GM18517 (cell line): Measurements from ENCODE around the gene SAMD1.
"Not testable (repeated sequence)": the region's sequence is repeated elsewhere in the genome, so short reads cannot be mapped to it uniquely, and the experiment has no call there.

Experiments used
- ATAC-seq: cut with Tn5 transposase; IDR thresholded peaks from one replicate; pipeline ENCODE4 v1.9.1; 2021; ENCODE audit warnings: mild to moderate bottlenecking, moderate library complexity; ENCODE audit not compliant: unreplicated experiment

The SAMD1 gene

DNA sequence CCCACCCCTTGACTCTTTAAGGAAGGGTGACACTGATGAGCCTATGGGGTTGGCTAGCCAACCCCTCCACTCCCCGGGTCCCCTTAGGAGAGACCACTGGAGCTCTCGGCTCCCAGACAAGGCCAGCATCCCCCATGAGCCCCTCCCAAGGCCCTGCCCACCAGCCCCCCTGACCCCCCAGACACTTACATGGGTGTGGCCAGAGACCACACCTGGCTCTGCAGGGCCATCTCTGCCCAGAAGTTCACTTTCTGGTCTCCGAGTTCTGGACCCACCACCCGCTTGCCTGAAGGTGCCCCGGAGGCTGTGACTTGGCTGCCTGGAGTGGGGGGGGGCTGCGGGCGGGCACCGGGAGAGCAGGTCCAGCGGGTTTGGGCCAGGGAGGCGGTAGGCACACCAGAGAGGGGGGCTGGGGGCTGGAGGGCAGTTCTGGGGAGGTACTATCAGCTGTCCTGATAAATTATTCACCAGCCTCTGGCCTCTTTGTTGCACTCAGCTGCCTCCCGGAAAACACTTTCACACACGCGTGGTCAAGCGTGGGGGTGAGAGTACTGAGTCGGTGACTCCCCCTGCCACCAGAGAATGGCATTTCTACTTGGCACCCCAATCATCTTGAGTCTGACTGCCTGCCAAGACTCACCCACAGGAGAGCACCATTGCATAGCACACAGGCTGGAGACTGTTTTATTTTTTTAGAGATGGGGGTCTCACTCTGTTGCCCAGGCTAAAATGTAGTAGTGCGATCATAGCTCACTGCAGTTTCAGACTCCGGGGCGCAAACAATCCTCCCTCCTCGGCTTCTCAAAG is 28.6 kb downstream of the SAMD1 start, which contains the start of gene PALM3:
TSS of gene PALM3 (minus strand) at position 326 of the 807 bp plus-strand sequence. CDS start at position 230, 96 bp downstream.
- ATAC-seq = no peak

DNA sequence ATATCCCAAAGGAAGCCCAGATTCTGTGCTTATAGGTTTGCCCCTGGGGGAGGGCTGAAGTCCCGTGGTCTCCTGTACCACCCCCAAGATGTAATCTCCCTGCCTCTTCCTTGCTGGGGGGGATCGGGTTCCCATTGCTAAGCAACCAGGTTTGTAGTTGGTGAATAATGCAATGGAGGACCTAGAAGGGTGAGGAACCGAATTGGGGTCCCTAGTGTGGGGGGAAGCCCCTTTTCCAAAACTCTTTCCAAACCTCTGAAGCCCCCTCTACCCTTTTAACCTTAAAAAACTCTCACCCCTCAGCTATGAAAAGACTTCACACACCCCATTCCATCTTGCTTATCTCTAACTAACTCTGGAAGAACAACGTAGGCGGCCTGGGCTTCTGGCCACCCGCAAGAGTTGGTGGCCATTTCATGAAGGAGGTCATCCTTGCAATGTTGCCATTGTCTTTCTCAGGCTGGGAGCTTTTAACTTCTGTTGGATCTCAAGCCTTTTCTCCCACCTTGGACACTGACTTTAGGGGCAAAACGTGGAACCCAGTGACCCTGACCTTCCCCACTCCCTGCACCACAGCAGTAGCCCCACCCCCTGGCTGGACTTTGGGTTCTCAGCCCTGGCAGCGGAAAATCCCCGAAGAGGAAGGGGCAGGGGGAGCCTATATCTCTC is 29.3 kb downstream of the SAMD1 start:
- ATAC-seq = no peak

DNA sequence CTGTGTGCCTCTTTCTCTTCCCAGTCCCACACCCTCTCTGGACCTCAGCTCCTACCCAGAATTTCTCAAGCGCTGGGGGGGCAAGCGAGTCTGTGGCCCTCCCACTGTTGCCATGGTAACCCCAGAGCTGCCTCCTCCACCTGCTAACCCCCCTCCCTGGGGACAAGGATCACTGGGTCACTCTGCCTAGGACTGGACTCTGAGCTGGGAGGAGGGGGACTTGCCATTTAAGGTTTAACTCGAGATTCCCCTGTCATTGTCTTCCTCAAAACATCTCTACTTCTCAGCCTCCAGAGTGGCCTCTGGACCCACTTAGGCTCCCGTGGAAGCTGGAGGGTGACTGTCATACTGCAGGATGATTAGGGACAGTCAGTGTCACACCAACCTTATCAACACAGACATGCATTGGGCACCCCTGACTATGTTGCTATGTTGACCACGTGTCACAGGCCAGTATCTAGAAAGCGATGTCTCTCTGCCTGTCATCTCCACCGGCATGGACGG is 30.8 kb downstream of the SAMD1 start:
- ATAC-seq = no peak

- ATAC-seq = no peak
Measured at GRCh38 chr19:14059093-14059480, 31.5 kb downstream of the SAMD1 start.

DNA sequence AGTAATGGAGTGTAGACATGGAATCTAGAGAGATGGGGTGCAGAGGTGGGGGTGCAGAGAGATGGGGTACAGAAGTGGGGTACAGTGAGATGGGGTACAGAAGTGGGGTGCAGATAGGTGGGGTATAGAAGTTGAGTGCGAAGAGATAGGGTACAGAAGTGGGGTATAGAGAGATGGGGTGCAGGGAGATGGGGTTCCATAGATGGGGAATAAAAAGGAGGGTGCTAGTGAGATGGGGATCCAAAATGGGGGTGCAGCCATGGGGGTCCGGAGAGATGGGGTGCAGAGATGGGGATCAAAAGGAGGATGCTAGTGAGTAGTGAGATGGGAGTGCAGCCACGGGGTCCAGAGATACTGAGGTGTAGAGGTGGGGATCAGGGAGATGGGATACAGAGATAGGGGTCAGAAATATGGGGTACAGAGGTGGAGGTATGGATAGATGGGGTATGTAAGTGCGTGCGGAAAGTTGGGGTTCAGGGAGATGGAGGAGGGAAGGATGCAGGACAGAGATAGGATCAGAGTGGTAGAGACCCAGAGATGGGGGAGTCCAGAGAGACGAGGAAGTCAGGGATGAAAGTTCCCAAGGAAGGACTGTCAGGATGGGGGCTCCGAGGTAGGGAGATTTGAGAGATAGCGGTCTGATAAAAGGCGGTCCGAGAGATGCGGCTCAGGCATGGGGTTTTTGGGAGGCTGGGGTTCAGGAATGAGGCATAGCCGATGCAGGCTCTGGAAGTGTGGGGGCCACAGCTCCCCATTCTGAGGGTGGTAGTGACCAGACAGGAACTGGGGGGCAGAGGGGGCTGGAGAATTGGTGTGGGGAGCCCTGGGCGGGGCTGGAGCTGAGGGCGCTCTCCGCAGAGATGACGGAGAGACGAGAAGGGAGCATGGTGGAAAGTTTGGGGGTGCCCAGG is 32.1 kb downstream of the SAMD1 start:
- ATAC-seq = no peak

- no peak for ATAC-seq
Measured at GRCh38 chr19:14056741-14057356, 33.7 kb downstream of the SAMD1 start.

GRCh38 chr19:14056069-14056666 is 34.4 kb downstream of the SAMD1 start:
- no peak for ATAC-seq

GRCh38 chr19:14055396-14055795 is 35.2 kb downstream of the SAMD1 start:
- ATAC-seq = no peak

DNA sequence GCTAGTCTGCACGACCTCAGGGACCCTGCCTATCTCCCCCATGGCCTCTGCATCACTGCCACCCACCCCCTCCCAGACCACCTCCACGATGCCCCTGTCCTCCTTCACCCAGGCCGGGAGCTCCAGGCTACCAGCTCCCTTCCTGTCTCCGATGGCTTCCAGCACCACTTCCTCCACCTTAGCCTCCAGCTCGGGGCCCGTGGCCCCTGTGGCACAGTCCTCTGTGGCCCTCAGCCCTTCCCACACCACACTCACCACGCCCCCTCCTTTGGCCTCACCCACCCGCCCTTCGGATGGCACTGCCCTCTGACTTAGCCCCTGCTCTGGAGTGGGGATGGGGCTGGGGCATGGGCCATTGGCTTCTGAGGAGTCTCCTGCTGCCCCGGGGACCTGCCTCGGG is 35.8 kb downstream of the SAMD1 start:
- ATAC-seq = no peak

DNA sequence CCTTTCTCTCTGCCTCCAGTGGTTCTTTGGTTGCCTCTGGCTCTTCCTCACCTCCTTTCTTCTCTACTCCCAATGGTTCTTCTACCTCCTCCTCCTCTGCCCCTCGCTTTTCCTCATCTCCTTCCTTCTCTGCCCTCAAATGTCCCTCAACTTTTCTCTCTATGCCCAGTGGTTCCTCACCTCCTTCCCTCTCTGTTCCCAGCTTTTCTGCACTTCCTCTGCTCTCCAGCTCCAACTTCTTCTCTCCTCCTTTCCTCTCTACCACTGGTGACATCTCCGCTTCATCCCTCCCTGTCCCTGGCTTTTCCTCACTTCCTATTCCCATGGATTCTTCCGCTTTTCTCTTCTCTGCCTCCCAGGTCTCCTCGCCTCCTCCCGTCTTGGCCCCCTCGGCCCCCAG is 36.5 kb downstream of the SAMD1 start:
- ATAC-seq = no peak

- ATAC-seq = no peak
Measured at GRCh38 chr19:14053500-14053899, 37.1 kb downstream of the SAMD1 start.

DNA sequence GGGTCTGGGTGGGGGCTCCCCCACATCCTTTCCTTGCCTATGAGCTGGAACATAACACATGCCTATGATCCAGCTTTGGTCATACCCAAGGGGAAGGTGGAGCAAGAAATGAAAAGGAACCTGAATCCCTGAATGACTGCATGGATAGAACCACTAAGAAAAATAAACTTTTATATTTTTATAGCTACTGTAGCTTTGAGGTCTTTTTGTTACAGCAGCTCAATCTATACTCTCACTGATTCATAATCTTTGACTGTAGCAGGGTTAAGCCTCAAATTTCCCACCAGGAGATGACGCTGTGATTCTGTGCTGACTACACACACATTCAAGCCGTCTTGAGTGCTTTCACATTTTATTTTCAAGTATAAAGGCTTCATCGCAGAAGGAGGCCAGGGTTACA is 37.5 kb downstream of the SAMD1 start:
- no peak for ATAC-seq

DNA sequence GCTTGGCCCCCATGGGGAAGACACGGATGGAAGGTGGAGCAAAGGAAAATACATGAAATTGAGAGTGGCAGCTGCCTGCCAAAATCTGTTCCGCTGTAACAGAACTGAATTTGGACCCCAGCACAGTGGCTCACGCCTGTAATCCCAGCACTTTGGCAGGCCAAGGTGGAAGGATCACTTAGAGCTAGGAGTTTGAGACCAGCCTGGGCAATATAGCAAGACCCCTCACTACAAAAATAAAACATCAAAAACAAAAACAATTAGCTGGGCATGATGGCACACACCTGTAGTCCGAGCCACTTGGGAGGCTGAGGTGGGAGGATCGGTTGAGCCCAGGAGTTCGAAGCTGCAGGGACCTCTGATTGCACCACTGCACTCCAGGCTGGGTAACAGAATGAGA is 38.1 kb downstream of the SAMD1 start:
- no peak for ATAC-seq

DNA sequence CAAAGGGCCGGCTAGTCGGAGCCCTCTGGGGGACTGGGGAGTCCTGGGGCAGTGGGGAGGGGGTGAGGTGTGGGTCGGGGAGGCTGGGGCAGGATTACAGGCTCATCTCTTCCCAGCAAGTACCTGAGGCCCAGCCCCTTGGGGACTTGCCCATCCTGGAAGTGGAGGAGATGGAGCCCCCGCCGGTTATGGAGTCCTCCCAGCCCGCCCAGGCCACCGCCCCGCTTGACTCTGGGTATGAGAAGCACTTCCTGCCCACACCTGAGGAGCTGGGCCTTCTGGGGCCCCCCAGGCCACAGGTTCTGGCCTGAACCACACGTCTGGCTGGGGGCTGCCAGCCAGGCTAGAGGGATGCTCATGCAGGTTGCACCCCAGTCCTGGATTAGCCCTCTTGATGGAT is 38.6 kb downstream of the SAMD1 start:
- no peak for ATAC-seq

DNA sequence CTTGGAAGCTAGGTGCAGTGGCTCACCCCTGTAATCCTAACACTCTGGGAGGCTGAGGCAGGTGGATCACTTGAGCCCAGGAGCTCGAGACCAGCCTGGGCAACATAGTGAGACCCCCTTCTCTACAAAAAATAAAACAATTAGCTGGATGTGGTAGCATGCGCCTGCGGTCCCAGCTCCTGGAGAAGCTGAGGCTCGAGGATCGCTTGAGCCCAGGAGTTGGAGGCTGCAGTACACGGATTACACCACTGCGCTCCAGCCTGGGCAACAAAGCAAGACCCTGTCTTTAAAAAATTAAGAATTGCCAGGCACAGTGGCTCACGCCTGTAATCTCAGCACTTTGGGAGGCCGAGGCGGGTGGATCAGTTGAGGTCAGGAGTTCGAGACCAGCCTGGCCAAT is 39.6 kb downstream of the SAMD1 start:
- not testable (repeated sequence) for ATAC-seq

DNA sequence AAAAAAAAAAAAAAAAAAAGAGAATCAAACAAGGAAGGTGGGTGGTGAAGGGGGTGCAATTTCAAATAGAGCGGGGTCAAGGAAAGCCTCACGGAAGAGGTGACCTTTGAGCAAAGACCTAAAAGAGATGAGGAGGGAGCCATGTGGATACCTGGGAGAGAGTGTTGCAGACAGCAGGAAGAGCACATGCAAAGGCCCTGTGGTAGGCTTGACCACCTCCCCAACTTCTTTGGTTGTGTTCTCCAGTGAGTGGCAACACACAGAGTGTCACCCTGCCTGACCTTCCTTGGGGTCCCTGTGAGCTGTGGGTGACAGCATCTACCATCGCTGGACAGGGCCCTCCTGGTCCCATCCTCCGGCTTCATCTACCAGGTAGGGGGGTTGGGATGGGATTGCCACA is 40.0 kb downstream of the SAMD1 start:
- ATAC-seq = no peak

DNA sequence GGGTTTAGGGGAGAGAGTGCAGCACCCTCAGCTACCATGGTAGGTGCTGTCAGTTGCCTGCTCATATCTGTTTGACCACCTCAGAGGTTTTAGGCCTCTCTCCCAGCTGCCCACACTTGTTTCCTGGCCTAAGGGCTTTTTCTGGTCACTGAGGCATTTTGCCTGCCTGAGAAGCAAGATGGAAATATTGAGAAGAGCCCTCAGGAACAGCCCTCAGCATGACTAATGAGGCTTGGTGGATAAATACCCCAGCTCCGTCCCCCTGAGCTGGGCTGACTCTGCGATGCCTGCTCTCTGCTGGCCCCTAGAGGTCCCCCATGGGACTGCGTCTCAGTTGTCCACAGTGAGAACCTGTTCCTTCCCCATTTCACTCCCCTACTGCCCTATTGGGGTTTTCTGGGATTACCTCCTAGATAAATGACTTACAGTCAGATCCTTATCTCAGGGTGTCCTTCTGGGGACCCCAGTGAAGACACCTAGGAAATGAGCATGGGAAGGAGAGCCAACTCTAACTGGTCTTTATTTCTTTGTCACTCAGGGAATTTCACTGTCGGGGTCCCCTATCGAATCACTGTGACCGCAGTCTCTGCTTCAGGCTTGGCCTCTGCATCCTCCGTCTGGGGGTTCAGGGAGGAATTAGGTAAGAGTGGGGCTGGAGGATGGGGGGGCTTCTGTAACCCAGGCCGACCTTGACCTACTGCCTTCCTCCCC is 42.0 kb downstream of the SAMD1 start:
- ATAC-seq = no peak

DNA sequence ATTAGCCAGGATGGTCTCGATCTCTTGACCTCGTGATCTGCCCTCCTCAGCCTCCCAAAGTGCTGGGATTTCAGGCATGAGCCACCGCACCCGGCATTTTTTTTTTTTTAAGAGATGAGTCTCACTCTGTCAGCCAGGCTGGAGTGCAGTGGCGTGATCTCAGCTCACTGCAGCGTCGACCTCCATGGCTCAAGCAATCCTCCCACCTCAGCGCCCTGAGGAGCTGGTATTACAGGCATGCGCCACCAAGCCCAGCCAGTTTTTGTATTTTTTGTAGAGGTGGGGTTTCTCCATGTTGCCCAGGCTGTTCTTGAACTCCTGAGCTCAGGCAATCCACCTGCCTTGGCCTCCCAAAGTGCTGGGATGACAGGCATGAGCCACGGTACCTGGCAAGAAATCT is 42.7 kb downstream of the SAMD1 start:
- not testable (repeated sequence) for ATAC-seq
